Measurements from ENCODE around the gene LOXHD1.

The LOXHD1 gene

GRCh38 chr18:46627136-46627535 is 29.9 kb downstream of the LOXHD1 start:
- no peak for TF ChIP-seq POLR2A (IDR thresholded peaks at IDR 0.05; ENCODE audit: low read depth, low read length)
- no peak for FAIRE-seq

DNA sequence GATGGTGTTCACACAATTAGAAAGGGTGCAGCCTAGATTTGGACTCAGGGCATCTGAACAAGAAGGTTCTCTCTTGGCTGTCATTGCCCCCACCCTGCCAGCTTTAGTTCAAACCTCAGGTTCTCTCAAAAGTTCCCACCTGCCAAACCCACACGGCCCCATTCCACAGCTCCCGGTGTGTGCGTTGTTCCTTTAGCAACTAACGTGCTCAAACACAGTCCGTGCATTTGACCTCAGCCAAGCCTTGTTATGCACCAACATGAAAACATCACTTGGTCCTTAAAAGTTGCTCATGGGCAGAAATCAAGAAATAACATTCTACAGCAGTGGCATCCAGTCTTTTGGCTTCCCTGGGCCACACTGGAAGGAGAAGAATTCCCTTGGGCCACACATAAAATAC is 32.0 kb downstream of the LOXHD1 start:
- DNase-seq (ENCODE audit: insufficient read length, low spot score) = no peak
- FAIRE-seq = no peak
- no peak for TF ChIP-seq POLR2A (IDR thresholded peaks at IDR 0.05; ENCODE audit: low read depth, low read length)

More at GRCh38 chr18:46627136-46627535, 29.9 kb downstream of the LOXHD1 start:
- DNase-seq (ENCODE audit: insufficient read length, low spot score) = no peak

DNA sequence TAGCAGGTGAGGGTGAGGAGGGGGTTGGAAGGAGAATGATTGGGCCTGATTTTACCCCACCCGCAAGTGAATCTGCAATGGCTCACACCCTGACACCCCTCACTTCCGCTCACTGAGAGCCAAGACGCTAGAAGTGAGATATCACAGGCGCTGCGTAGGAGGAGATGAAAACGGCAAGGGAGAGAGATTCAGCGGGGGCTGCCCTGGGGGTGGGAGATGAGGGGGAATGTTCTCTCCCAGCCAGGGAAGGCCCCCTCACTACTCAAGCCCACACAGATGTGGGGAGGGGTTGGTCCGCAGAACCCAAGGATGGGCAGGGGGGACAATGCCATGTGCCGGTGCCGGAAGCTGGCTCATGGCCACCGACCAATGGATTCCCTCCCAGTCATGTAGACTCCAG is 32.9 kb downstream of the LOXHD1 start:
- no peak for FAIRE-seq
- no peak for TF ChIP-seq POLR2A (IDR thresholded peaks at IDR 0.05; ENCODE audit: low read depth, low read length)
- DNase-seq (ENCODE audit: insufficient read length, low spot score) = no peak

- DNase-seq (ENCODE audit: insufficient read length, low spot score) = no peak
- no peak for TF ChIP-seq POLR2A (IDR thresholded peaks at IDR 0.05; ENCODE audit: low read depth, low read length)
- FAIRE-seq = no peak
Measured at GRCh38 chr18:46623541-46623940, 33.5 kb downstream of the LOXHD1 start.

- DNase-seq (ENCODE audit: insufficient read length, low spot score) (no peak), FAIRE-seq (no peak)
- no peak for TF ChIP-seq POLR2A (IDR thresholded peaks at IDR 0.05; ENCODE audit: low read depth, low read length)
Measured at GRCh38 chr18:46622999-46623398, 34.0 kb downstream of the LOXHD1 start.

DNA sequence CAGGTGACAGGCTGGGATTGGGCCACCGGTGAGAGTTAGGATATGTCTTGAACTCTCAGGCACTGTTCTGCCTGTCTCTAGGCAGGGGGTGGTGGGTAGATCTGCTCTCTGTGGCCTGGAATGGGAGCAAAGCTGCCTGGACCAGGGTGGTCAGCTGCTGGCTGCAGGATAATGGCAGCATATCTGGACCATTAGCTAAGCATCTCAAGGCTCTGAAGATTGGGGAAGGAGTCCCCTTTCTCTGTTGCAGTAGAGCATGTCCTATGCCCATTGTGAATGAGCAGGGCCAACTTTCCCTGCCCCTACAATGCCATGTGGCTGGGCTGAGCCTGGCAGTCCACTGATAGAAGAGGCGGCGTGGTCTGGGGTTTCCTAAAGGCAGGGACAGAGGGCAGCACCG is 34.6 kb downstream of the LOXHD1 start:
- no peak for TF ChIP-seq POLR2A (IDR thresholded peaks at IDR 0.05; ENCODE audit: low read depth, low read length)
- FAIRE-seq (no peak), DNase-seq (ENCODE audit: insufficient read length, low spot score) (no peak)

DNA sequence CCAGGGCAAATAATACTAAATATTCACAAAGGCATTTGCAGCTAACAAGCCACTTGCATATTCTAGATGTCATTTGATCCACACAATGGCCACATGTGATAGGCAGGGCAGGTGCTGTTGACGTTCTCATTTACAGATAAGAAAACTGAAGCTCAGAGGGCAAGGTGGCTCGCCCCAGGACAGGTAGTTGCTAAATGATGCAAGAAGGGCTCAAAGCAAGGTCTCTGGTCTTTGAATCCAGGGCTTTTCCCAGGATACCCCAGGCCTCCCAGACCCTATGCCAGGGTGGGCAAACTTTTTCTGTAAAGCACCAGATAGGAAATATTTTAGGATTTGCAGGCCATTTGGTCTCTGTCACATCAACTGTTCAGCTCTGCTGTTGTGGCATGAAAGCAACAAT is 35.1 kb downstream of the LOXHD1 start:
- DNase-seq (ENCODE audit: insufficient read length, low spot score) (no peak), FAIRE-seq (no peak)
- no peak for TF ChIP-seq POLR2A (IDR thresholded peaks at IDR 0.05; ENCODE audit: low read depth, low read length)

DNA sequence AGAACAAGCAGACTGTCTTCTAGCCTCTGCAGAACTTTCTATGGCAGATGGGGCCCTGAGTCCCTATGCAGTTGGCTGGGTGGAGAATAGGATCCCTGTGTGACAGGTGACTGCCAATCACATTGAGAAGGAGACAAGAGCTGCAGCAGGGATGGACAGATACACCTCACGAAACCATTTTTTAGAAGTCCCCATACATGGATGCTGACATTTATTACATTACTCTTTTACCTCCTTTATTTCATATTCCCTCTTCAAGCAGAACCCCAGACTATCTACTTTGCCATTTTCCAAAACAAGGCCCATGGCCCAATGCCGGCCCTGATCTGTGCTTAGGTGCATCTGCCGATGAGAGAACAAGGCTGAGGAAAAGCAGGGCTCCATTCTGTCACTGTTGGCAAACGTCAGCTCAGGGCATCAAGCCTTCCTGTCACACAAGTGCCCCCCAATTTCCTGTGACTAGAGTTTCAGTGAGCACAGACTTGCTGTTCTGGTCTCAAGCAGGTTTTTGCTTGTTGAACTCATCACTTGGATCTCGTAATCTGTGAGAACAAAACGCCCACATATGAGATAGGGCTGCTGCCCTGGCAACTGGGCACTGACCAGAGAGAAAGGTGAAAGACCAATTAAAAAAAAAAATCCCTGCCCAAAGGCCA is 35.8 kb downstream of the LOXHD1 start:
- DNase-seq (ENCODE audit: insufficient read length, low spot score) (no peak), FAIRE-seq (no peak)
- no peak for TF ChIP-seq POLR2A (IDR thresholded peaks at IDR 0.05; ENCODE audit: low read depth, low read length)

DNA sequence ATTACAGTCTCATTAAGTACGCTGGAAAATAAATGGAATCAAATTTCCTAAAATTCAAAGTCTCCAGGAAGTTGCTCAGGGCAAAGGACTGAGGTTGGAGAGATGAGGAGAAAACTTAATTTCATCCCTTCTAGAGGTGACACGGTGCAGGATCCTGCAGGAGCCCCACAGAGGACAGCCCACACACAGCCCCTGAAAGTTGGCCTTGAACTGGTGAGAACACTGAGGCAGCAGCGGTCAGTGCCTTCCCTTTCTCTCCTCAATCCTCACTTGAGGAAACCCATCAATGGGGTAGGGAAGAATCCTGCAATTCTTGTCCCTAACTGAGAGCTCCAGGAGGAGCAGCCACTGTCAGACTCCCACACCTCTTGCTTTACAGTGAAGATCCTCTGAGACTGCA is 37.5 kb downstream of the LOXHD1 start:
- TF ChIP-seq POLR2A (IDR thresholded peaks at IDR 0.05; ENCODE audit: low read depth, low read length) = no peak
- FAIRE-seq = no peak
- DNase-seq (ENCODE audit: insufficient read length, low spot score) = no peak

GRCh38 chr18:46615720-46616119 is 41.3 kb downstream of the LOXHD1 start:
- no peak for TF ChIP-seq POLR2A (IDR thresholded peaks at IDR 0.05; ENCODE audit: low read depth, low read length)
- DNase-seq (ENCODE audit: insufficient read length, low spot score) (no peak), FAIRE-seq (no peak)

- TF ChIP-seq POLR2A (IDR thresholded peaks at IDR 0.05; ENCODE audit: low read depth, low read length) = no peak
- DNase-seq (ENCODE audit: insufficient read length, low spot score) (no peak), FAIRE-seq (no peak)
Measured at GRCh38 chr18:46609048-46609447, 48.0 kb downstream of the LOXHD1 start.

DNA sequence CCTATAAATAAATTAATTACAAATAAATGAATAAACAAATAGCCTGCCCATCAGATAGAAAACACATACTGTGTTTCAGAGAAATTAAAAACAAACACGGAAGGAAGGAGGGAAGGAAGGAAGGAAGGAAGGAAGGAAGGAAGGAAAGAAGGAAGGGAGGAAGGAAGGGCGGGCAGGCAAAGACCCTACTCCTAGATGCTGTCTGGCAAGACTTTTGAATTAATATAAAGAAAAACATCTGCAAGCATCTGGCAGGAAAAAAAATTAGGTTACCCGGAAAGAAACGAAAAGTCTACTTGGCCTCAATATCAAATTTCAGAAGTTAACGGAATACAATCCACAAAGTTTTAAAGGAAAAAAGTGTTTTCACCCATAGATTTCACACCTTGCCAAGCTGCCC is 49.1 kb downstream of the LOXHD1 start:
- FAIRE-seq (no peak), DNase-seq (ENCODE audit: insufficient read length, low spot score) (no peak)
- no peak for TF ChIP-seq POLR2A (IDR thresholded peaks at IDR 0.05; ENCODE audit: low read depth, low read length)

DNA sequence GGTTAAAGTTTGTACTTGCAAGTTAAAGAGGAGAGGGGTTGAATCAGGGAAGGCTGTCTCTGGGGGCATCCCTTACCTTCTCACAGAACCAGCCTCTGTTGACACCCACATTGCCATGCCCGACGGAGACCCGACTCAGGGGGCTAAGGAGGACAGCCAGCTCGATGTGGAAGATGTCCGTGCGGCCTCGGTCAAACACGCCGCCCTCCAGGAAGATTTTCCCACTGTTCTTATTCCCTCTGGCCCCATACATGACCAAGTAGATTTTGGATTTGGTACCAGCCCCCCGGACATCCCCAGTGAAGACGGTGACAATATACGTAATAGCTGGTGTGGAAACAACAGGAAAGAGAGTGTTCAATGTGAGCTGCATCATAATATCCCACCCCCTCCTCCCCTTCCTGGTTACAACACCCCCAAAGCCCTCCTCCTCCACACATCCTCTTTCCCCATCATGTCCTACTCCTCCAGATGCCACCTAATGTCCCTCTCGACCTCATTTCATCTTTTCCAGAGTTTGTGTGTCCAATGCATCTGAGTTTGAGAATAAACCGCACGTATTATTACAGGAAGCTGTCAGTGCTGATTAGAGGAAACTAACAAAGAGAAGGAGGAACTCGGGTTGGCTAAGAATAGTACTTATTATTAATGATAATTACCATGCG is 55.7 kb downstream of the LOXHD1 start:
- no peak for DNase-seq (ENCODE audit: insufficient read length, low spot score)
- no peak for TF ChIP-seq POLR2A (IDR thresholded peaks at IDR 0.05; ENCODE audit: low read depth, low read length)
- no peak for FAIRE-seq

GRCh38 chr18:46596119-46596518 is 60.9 kb downstream of the LOXHD1 start:
- no peak for DNase-seq (ENCODE audit: insufficient read length, low spot score)
- TF ChIP-seq POLR2A (IDR thresholded peaks at IDR 0.05; ENCODE audit: low read depth, low read length) = no peak

DNA sequence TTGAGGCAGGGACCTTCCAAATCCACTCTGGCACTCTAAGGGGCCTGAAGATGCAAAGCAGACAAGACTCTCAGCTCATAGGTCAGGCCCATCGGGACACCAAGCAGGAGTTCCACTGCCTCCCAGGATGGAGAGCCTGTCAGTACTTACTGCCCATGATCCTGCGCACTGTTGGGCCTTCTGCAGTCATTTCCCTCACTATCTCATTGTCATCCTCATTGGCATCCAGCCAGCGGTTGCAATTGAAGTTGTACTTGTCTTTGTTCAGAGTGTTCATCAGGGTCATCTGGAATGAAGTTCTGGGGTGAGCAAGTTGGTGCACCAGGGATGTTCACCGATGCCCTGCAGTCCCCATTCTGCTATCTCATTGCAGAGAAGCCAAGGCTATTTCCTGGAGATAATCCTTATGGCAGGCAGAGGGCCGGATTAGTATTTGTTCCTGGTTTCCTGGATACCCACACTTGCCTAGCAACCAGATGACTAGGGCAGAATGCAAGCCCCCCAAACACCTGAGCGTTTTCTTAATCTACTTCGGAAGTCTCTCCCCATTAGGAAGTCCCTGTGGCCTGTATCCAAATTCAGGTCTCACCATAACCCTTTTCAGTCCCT is 65.1 kb downstream of the LOXHD1 start:
- DNase-seq (ENCODE audit: insufficient read length, low spot score) (no peak), FAIRE-seq (no peak)
- no peak for TF ChIP-seq POLR2A (IDR thresholded peaks at IDR 0.05; ENCODE audit: low read depth, low read length)

More at GRCh38 chr18:46596119-46596518, 60.9 kb downstream of the LOXHD1 start:
- FAIRE-seq = no peak
